Activated CD8-positive, alpha-beta memory T cell treated with anti-CD3 and anti-CD28 coated beads, Interleukin-2, amount 50 U/mL, for 4 hours (primary cell): ENCODE data around the gene PAK5.

ENCODE experiments used
- DNase-seq: peaks from one replicate; pipeline ENCODE4 v3.0.0-alpha.2; 2020

PAK5 gene

GRCh38 chr20:9573335-9574151 is 265.3 kb downstream of the PAK5 start:
- DNase-seq: no peak

DNA sequence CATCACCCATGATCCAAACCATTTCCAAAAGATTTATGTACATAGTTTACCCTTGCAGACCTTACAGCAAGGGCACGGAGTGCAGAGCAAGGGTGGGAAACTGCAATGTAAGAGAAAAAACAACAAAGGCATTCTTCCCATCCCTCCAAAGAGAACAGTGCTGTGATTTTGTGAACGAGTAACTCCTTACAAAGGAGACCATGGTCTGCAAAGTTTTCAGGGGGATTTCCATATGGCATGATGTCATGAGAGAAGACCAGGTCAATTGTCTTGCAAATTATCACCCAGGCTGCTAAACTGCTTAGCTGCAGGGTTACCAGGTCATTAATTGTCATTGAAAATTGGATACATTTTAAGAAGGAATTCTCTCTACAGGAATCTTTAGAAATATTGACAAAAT is 266.2 kb downstream of the PAK5 start:
- no peak for DNase-seq

GRCh38 chr20:9571783-9572182 is 267.1 kb downstream of the PAK5 start:
- no peak for DNase-seq

- DNase-seq: no peak
Measured at GRCh38 chr20:9570612-9571011, 268.3 kb downstream of the PAK5 start.

- no peak for DNase-seq
Measured at GRCh38 chr20:9566977-9567376, 271.9 kb downstream of the PAK5 start.

DNA sequence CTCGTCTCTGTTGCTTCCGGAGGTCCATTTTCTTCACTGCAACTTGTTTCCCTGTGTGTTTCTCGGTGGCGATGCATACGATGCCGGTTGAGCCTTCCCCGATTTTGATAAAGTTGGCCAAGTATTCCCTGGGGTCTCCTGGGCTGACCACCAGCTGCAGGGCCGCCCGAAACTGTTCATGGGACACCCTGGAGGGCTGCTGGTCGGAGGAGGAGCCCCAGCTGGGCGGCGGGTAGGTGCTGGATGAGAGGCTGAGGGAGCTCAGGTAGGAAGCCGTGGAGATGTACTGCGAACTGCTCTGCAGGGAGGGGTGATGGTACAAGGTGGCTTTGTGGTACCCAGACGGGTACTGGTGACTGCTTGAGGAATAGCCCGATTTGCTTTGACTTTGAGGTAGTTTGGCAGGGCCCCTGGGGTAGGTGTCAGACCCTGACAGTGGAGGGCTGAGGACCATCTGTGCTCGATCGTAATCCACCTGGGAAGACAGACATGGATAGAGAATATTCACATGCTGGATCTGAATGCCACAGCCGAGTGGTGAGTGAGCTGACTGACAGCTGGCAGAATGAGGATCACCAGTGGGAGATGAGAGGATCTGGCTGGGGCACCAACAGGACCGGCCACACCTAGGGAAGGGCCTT is 272.8 kb downstream of the PAK5 start:
- no peak for DNase-seq

- DNase-seq: no peak
Measured at GRCh38 chr20:9557411-9557810, 281.5 kb downstream of the PAK5 start.

DNA sequence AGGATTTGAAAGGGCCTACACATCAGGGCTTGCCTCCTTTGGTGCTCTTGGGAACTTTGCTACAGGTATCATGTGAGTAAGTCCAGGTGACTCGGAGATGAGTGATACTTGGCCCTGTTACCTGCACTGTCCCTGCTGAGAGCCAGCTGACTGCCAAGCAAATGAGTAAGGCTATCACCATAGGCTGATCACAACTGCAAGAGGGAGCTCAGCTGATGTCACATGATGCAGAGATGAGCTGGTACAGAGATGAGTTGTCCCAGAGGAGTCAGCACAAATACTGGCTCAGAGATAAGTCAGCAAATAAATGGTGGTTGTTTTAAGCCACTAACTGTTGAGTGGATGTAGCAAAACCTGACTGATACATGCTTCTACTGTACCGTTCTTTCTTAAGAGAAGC is 283.1 kb downstream of the PAK5 start:
- DNase-seq: no peak

GRCh38 chr20:9551808-9552550 is 286.9 kb downstream of the PAK5 start:
- no peak for DNase-seq

GRCh38 chr20:9550871-9551270 is 288.0 kb downstream of the PAK5 start:
- DNase-seq: no peak

- no peak for DNase-seq
Measured at GRCh38 chr20:9550283-9550682, 288.6 kb downstream of the PAK5 start.

DNA sequence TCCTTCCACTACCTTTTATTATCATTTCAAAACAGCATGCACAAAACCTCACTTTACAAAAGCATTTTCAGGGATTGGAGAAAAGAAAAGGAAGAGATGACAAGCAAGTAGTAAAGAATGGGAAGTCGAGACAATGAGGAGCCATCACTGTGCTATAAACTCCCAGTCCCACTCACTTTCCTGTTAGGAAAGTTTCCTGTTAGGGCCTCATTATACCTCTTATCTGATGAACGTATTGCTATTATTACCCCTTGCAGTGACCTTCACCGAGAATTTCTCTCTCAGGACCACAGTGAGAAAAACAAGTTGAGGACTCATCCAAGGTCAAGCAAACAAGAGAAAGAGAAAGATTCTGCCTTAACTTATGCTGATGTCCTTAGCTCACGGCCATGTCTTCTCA is 295.7 kb downstream of the PAK5 start:
- DNase-seq: no peak

- no peak for DNase-seq
Measured at GRCh38 chr20:9535449-9535848, 303.4 kb downstream of the PAK5 start.

GRCh38 chr20:9534025-9534424 is 304.9 kb downstream of the PAK5 start:
- no peak for DNase-seq

DNA sequence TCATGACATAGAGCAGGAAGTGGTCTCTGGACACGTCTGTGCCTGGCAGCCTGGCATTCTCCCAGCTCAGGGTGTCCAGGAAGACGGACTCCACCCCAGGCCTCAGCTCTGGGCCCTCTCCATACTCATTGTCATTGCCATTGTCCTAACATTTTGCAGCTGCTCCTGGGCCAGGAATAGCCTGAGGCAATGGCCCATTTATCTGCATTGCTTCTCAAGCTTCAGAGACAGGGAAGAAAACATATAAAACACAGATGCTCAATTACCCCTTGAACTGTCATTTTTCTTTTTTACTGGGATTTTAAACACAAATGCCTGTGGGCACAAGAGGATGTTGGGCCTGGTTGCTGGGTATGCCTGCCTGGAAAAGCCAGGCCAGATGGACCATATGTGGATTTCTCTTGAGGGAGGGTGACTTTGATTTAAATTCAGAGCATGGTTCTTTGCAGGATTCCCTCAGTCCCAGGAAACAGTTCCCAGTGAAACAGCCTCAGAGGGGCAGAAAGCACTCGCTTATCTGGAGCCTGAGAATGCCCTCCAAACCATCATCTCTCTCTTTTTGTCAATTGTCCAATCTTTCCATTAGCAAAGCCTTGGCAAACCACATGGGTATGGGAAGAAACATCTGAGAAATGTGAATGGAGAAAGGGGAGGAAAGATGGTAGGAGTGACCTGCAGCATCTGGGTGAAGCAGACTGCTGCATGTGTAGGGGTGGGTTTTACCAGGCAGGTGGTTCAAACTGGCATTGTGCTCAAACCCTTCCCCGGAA is 306.6 kb downstream of the PAK5 start:
- DNase-seq: no peak

GRCh38 chr20:9531581-9531980 is 307.3 kb downstream of the PAK5 start:
- no peak for DNase-seq

DNA sequence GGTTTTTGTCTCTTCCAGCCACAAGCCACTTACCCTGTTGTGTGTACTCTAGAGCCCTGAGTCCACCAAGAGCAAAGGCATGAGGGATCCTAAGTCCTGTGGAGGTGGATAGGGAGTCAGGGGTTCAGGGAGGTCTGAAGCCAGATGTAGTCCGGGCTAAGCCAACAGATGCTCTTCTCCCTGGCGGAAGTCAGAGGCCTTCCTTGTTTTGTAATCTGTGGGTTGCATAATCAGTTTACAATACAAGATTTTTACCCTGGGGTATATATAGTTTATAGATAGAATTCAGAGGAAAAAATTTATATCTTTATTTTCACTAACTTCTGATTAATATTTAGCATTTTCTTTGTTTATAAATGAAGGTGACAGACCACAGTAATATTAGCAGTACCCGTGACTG is 315.2 kb downstream of the PAK5 start:
- DNase-seq: no peak

DNA sequence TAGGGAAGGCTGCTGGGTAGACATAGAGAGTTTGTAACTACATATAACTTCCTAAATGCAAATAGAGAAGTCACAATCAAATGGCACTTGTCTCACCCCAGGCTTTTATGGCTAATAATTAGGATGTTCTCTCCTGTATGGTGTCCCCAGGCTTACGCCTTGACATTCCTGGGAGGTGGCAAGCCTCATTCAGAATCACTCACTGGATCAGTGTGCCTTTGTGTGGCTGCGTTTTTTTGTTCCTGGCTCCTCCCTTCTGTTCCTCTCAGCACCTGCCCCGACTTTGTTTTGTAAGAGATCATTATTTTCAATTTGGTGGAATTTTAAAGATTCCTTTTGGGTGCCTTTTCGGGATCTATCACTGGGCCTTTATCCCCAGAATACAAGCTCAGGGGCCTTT is 318.8 kb downstream of the PAK5 start:
- DNase-seq: no peak

DNA sequence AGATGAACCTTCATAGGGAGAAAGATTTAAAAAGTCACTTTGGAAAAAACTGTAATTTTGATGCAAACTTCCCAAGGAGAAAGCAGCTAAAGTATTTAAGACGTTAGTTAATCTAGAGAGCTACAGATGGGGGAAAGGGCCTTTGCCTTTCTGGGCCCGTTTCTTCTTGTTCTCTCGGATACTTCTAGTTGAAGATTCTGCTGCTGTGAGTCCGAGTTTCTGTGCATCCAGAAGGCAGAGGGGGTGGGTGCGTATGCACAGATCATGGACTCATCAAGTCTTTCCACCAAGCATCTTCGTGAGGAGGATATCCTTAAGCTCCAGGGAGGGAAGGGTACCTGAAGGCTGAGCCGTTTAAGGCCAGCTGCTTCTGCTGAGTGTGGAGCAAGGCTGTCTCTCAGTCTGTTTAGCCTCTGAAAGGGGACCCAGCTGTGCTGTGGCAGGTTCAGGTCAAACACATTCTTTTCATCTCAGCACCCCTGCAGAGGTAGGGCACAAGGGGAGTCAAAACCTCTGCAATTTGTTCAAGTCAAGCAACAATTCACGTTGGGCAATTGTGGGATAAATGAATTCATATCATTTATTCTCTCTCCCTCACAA is 320.2 kb downstream of the PAK5 start:
- DNase-seq: no peak

- DNase-seq: no peak
Measured at GRCh38 chr20:9517297-9518162, 321.3 kb downstream of the PAK5 start.

GRCh38 chr20:9516234-9516871 is 322.5 kb downstream of the PAK5 start:
- no peak for DNase-seq
